ENCODE results near the gene MRPL30. TPM values are rescaled to one million over a fixed set of nuclear protein-coding genes. Genes with fewer than 3 reads are reported as not detected.

The MRPL30 gene
- total RNA-seq, 1 experiment from 2014 or later = 28.7 TPM

- DNase-seq (ENCODE audit: low spot score) (no peak), ATAC-seq (no peak)
- Mint-ChIP-seq H3K27ac (no peak overlapping the region; the same call in 1 of the 2 replicates), H3K4me3 (peak overlapping the region; percentile 78), H3K27me3 (ENCODE audit: low read depth) (no peaks in the 10 kb centered on the region; the same call in 1 of the 2 replicates), H3K4me1 (peaks cover 21% of the 10 kb centered on the region), H3K9me3 (no peaks in the 10 kb centered on the region), H3K36me3 (peaks cover 16% of the 10 kb centered on the region)
- POLR2A ChIA-PET = interaction anchor here (1.4 to 3.6 kb wide), 3 partner anchors 13 to 183 kb away, joined by 4 to 18 read pairs (median 4); partner anchors contain the start of genes C2orf15 and EIF5B
- CTCF ChIA-PET = interaction anchor here (1.4 to 1.8 kb wide), 2 partner anchors 13 to 20 kb away, joined by 3 to 9 read pairs; no protein-coding TSS in a partner anchor
- TF ChIP-seq TP53 (CRISPR knock-in tag; IDR thresholded peaks at IDR 0.05) = no peak
- no peak for TF ChIP-seq ZSCAN18 (CRISPR knock-in tag; IDR thresholded peaks at IDR 0.05)
- no peak for TF ChIP-seq E2F5 (CRISPR knock-in tag; IDR thresholded peaks at IDR 0.05)
- no peak for TF ChIP-seq MLX (CRISPR knock-in tag; IDR thresholded peaks at IDR 0.05)
- TF ChIP-seq ZMAT4 (CRISPR knock-in tag; IDR thresholded peaks at IDR 0.05) = no peak
Observed at GRCh38 chr2:99153921-99154604, 26.9 kb upstream of the MRPL30 start.

GRCh38 chr2:99154643-99155536 is 26.1 kb upstream of the MRPL30 start, which contains the start of the genes LIPT1 and TSGA10:
TSS of gene LIPT1 (plus strand) at chr2:99154967. CDS start at chr2:99161958, 6,991 bp downstream.
TSS of gene TSGA10 (minus strand) at chr2:99154942. CDS start at chr2:99109439, 45,503 bp downstream.
- POLR2A ChIA-PET = interaction anchor here (1.1 to 3.6 kb wide), 4 partner anchors 12 to 182 kb away, joined by 3 to 18 read pairs (median 4); partner anchors contain the start of genes C2orf15 and EIF5B
- Mint-ChIP-seq H3K4me1 (peaks cover 21% of the 10 kb centered on the region), H3K36me3 (peaks cover 16% of the 10 kb centered on the region), H3K27me3 (ENCODE audit: low read depth) (no peaks in the 10 kb centered on the region; the same call in 1 of the 2 replicates), H3K9me3 (no peaks in the 10 kb centered on the region), H3K4me3 (peak within 1 kb of the TSS; percentile 78), H3K27ac (peak within 1 kb of the TSS; percentile 94)
- CTCF ChIA-PET = interaction anchor here (0.9 to 1.8 kb wide), 3 partner anchors 13 to 20 kb away, joined by 3 to 9 read pairs (median 3); no protein-coding TSS in a partner anchor
- ATAC-seq (peak; percentile 93), DNase-seq (ENCODE audit: low spot score) (peak; percentile 80)
- TF ChIP-seq ZNF121 (CRISPR knock-in tag; IDR thresholded peaks at IDR 0.05) (no peak), CBFB (CRISPR knock-in tag; IDR thresholded peaks at IDR 0.05; ENCODE audit: low read depth) (peak; percentile 70; the same call in 1 of the 2 replicates), ZNF425 (CRISPR knock-in tag; conservative IDR thresholded peaks at IDR 0.05) (no peak), CREM (CRISPR knock-in tag; IDR thresholded peaks at IDR 0.05) (peak; percentile 72; the same call in 1 of the 2 replicates), ZNF396 (CRISPR knock-in tag; IDR thresholded peaks at IDR 0.05; ENCODE audit: borderline replicate concordance) (no peak), SMAD4 (CRISPR knock-in tag; IDR thresholded peaks at IDR 0.05) (no peak), NR1H2 (CRISPR knock-in tag; IDR thresholded peaks at IDR 0.05) (no peak), SMAD3 (CRISPR knock-in tag; IDR thresholded peaks at IDR 0.05; ENCODE audit: borderline replicate concordance) (peak; percentile 60), GTF2I (CRISPR knock-in tag; conservative IDR thresholded peaks at IDR 0.05) (no peak), TEAD1 (CRISPR knock-in tag; IDR thresholded peaks at IDR 0.05) (peak; percentile 77; the same call in 1 of the 2 replicates), MAX (CRISPR knock-in tag; IDR thresholded peaks at IDR 0.05) (peak; percentile 98), FOXJ3 (CRISPR knock-in tag; IDR thresholded peaks at IDR 0.05; ENCODE audit: borderline replicate concordance) (peak; percentile 41; the same call in 1 of the 2 replicates), JUN (CRISPR knock-in tag; IDR thresholded peaks at IDR 0.05) (peak; percentile 39; the same call in 1 of the 2 replicates), FOXK1 (CRISPR knock-in tag; IDR thresholded peaks at IDR 0.05) (peak; percentile 97), STAT6 (CRISPR knock-in tag; conservative IDR thresholded peaks at IDR 0.05; ENCODE audit: low read depth) (no peak), HMGA2 (CRISPR knock-in tag; IDR thresholded peaks at IDR 0.05) (no peak), ZNF138 (CRISPR knock-in tag; conservative IDR thresholded peaks at IDR 0.05) (no peak), NFE2L1 (CRISPR knock-in tag; IDR thresholded peaks at IDR 0.05) (peak; percentile 26; the same call in 1 of the 2 replicates), ZNF219 (CRISPR knock-in tag; IDR thresholded peaks at IDR 0.05; ENCODE audit: borderline replicate concordance) (no peak)
